Sigmoid colon (tissue), 7 donors: Measurements from ENCODE around the gene CHID1. TPM values are rescaled to one million over a fixed set of nuclear protein-coding genes. Genes with fewer than 3 reads are reported as not detected.

Source experiments
- DNase-seq: peaks from one replicate; pipeline ENCODE4 v3.0.0-alpha.2; 2019
- H3K27ac ChIP-seq, 4 donors: fragments of 200-600 bp; sonication (generic); one replicate each; pipeline ENCODE4 v1.5.1; 2016 to 2019; ENCODE audit warnings: mild to moderate bottlenecking in 1 of 4
- H3K27me3 ChIP-seq, 3 donors: fragments of 200-600 bp; sonication (generic); one replicate each; pipeline ENCODE4 v1.5.1; 2019; ENCODE audit warnings: mild to moderate bottlenecking in 1 of 3
- H3K36me3 ChIP-seq, 4 donors: fragments of 200-600 bp; sonication (generic); one replicate each; pipeline ENCODE4 v1.5.1; 2016 to 2019
- H3K4me1 ChIP-seq, 4 donors: fragments of 200-600 bp; sonication (generic); one replicate each; pipeline ENCODE4 v1.5.1; 2017 to 2019
- H3K4me3 ChIP-seq, 4 donors: fragments of 200-600 bp; sonication (generic); one replicate each; pipeline ENCODE4 v1.5.1; 2017 to 2019; ENCODE audit warnings: mild to moderate bottlenecking in 2 of 4, moderate library complexity in 1 of 4
- H3K9me3 ChIP-seq, 4 donors: fragments of 200-600 bp in 3 of 4; sonication (generic) in 3 of 4; one replicate each; pipeline versions ENCODE4 v1.5.1 to v1.6.1; 2013 to 2019
- CTCF ChIP-seq, 4 experiments: fragments of 450-650 bp in 3 of 4; fragments of 200-600 bp in 1 of 4; IDR thresholded peaks; one replicate each; pipeline ENCODE4 v1.5.1; 2016 to 2019; ENCODE audit warnings: antibody characterized with exemption in 4 of 4, mild to moderate bottlenecking in 3 of 4, moderate library complexity in 2 of 4
- EP300 ChIP-seq, 4 donors: sonication (generic); formaldehyde crosslinking; IDR thresholded peaks; one replicate each; pipeline ENCODE4 v1.6.1; 2017; ENCODE audit warnings: antibody characterized with exemption in 4 of 4
- POLR2A ChIP-seq, 2 donors: fragments of 450-650 bp; IDR thresholded peaks; one replicate each; pipeline ENCODE4 v1.6.1; 2016; ENCODE audit warnings: antibody characterized with exemption in 2 of 2, mild to moderate bottlenecking in 2 of 2, moderate library complexity in 2 of 2
- POLR2AphosphoS5 ChIP-seq, 4 donors: sonication (generic); formaldehyde crosslinking; IDR thresholded peaks; one replicate each; pipeline ENCODE4 v1.6.1; 2017; ENCODE audit warnings: antibody characterized with exemption in 4 of 4
- WGBS, 2 donors: extraction: QIAGEN DNeasy Blood & Tissue Kit; methylation state at CpG; one replicate each; pipeline ENCODE4 v1.1.7; 2013; 5-methylcytosine and 5-hydroxymethylcytosine counted together
- intact Hi-C: fragments of 100-400 bp; cut with DNase I; formaldehyde crosslinking; loops from one replicate; pipeline ENCODE4 v1.15.1; 2023
- polyA plus RNA-seq, 3 donors: library from polyadenylated mRNA; stranded (reverse); fragments of 200-250 nt; gene quantifications; one replicate each; pipeline ENCODE4 v1.2.3, GENCODE V29; 2013
- total RNA-seq, 4 donors: library from RNA; depleted of rRNA; stranded (reverse); fragments of >200 nt; gene quantifications; one replicate each; pipeline ENCODE4 v1.1.0, GENCODE V29; 2016
- donor health status: healthy with polysubstance abuse.
- donor health status: Bipolar disorder and iron deficiency.
- donor health status: healthy.

Gene CHID1
- total and polyA plus RNA-seq, 7 donors, result 16.9 to 52.3 (median 47.1) TPM

- Histone ChIP-seq H3K9me3 (no peaks in the 10 kb centered on the region), H3K36me3 (peaks cover 0 to 5% (median 2%) of the 10 kb centered on the region in 4 donors), H3K27me3 (no peaks in the 10 kb centered on the region), H3K27ac (peak overlapping the region in 3 of 4 donors; percentile 26 to 66 (median 33)), H3K4me1 (peaks cover 0 to 68% (median 49%) of the 10 kb centered on the region in 4 donors), H3K4me3 (no peak overlapping the region)
- no peak for TF ChIP-seq POLR2A (IDR thresholded peaks at IDR 0.05)
- TF ChIP-seq EP300 (IDR thresholded peaks at IDR 0.05), result no peak
- TF ChIP-seq CTCF (IDR thresholded peaks at IDR 0.05), result no peak
- no peak for TF ChIP-seq POLR2AphosphoS5 (IDR thresholded peaks at IDR 0.05)
- intact Hi-C loops, result no loop called here
- WGBS, 2 donors, result 58 to 78% methylated on average over 3 of the region's 3 CpGs
- DNase-seq, result no peak
Measured at GRCh38 chr11:931385-931784, 20.8 kb upstream of the CHID1 start.

GRCh38 chr11:929405-929804 is 18.8 kb upstream of the CHID1 start:
- intact Hi-C loops, result loop anchor here (5.0 kb wide), 1 partner anchor 82 kb away; no protein-coding TSS in a partner anchor

GRCh38 chr11:928786-929185 is 18.2 kb upstream of the CHID1 start:
- peak overlapping the region in 1 of 4 donors; percentile 2 for H3K27ac ChIP-seq
- intact Hi-C loops, result loop anchor here (5.0 kb wide), 1 partner anchor 81 kb away; no protein-coding TSS in a partner anchor
- H3K36me3 ChIP-seq, result peaks cover 0 to 5% (median 2%) of the 10 kb centered on the region in 4 donors
- no peak overlapping the region for H3K4me3 ChIP-seq
- no peaks in the 10 kb centered on the region for H3K27me3 ChIP-seq
- DNase-seq, result no peak
- H3K4me1 ChIP-seq, result peaks cover 0 to 71% (median 46%) of the 10 kb centered on the region in 4 donors
- TF ChIP-seq POLR2AphosphoS5 (IDR thresholded peaks at IDR 0.05) (no peak), CTCF (IDR thresholded peaks at IDR 0.05) (no peak), EP300 (IDR thresholded peaks at IDR 0.05) (no peak), POLR2A (IDR thresholded peaks at IDR 0.05) (no peak)
- no peaks in the 10 kb centered on the region for H3K9me3 ChIP-seq
- WGBS, 2 donors, result 77 to 78% methylated on average over 8 of the region's 8 CpGs

More at GRCh38 chr11:929405-929804, 18.8 kb upstream of the CHID1 start:
- Histone ChIP-seq H3K4me3 (no peak overlapping the region), H3K27me3 (no peaks in the 10 kb centered on the region), H3K27ac (peak overlapping the region in 2 of 4 donors; percentile 1 to 15), H3K4me1 (peaks cover 0 to 72% (median 51%) of the 10 kb centered on the region in 4 donors), H3K36me3 (peaks cover 0 to 5% (median 2%) of the 10 kb centered on the region in 4 donors), H3K9me3 (no peaks in the 10 kb centered on the region)
- TF ChIP-seq CTCF (IDR thresholded peaks at IDR 0.05), result no peak
- no peak for TF ChIP-seq POLR2A (IDR thresholded peaks at IDR 0.05)
- TF ChIP-seq POLR2AphosphoS5 (IDR thresholded peaks at IDR 0.05), result no peak
- no peak for TF ChIP-seq EP300 (IDR thresholded peaks at IDR 0.05)
- no peak for DNase-seq
- 93 to 96% methylated on average over 11 of the region's 11 CpGs for WGBS, 2 donors

GRCh38 chr11:927871-928270 is 17.3 kb upstream of the CHID1 start:
- intact Hi-C loops, result loop anchor here (5.0 kb wide), 1 partner anchor 81 kb away; no protein-coding TSS in a partner anchor
- DNase-seq, result no peak
- 20 to 29% methylated on average over 7 of the region's 7 CpGs for WGBS, 2 donors
- Histone ChIP-seq H3K27me3 (no peaks in the 10 kb centered on the region), H3K4me1 (peaks cover 0 to 61% (median 38%) of the 10 kb centered on the region in 4 donors), H3K4me3 (no peak overlapping the region), H3K27ac (no peak overlapping the region), H3K36me3 (peaks cover 0 to 5% (median 2%) of the 10 kb centered on the region in 4 donors), H3K9me3 (no peaks in the 10 kb centered on the region)
- TF ChIP-seq POLR2AphosphoS5 (IDR thresholded peaks at IDR 0.05) (no peak), EP300 (IDR thresholded peaks at IDR 0.05) (no peak), CTCF (IDR thresholded peaks at IDR 0.05) (no peak), POLR2A (IDR thresholded peaks at IDR 0.05) (no peak)
